ENCODE results near the gene SPATA2L. TPM values are rescaled to one million over a fixed set of nuclear protein-coding genes. Genes with fewer than 3 reads are reported as not detected.

SPATA2L gene
- polyA plus RNA-seq, 1 donor (not counting 4 experiments of a cell fraction or from before 2014, with no cell fraction given), result 1.7 TPM

GRCh38 chr16:89741342-89742014, 40.0 kb upstream of the SPATA2L start:
- Histone ChIP-seq H3K4me2 (ENCODE audit: control insufficient read depth, extremely low read depth, insufficient read depth, low read depth, low read length) (no peak overlapping the region), H3K9me1 (ENCODE audit: control insufficient read depth, extremely low read depth, insufficient read depth, low read length) (no peaks in the 10 kb centered on the region), H3K4me3 (ENCODE audit: control insufficient read depth in 2 of 3, extremely low read depth in 1 of 3, insufficient read depth in 2 of 3, low read depth in 1 of 3, low read length in 3 of 3) (no peak overlapping the region), H4K20me1 (ENCODE audit: control insufficient read depth, extremely low read depth, insufficient read depth, low read length) (peaks cover 2% of the 10 kb centered on the region), H2AFZ (ENCODE audit: control insufficient read depth, low read length) (no peak overlapping the region), H3K9me3 (ENCODE audit: control insufficient read depth, low read depth, low read length) (no peaks in the 10 kb centered on the region), H3K4me1 (ENCODE audit: control insufficient read depth, extremely low read depth, insufficient read depth, low read length) (no peaks in the 10 kb centered on the region), H3K27me3 (ENCODE audit: control insufficient read depth, extremely low read depth, insufficient read depth, low read length) (no peaks in the 10 kb centered on the region), H3K79me2 (ENCODE audit: control insufficient read depth, insufficient read depth, low read length) (no peaks in the 10 kb centered on the region), H3K36me3 (ENCODE audit: control insufficient read depth in 2 of 2, extremely low read depth in 1 of 2, insufficient read depth in 2 of 2, low read length in 2 of 2) (peaks cover 34 to 41% of the 10 kb centered on the region in 2 experiments), H3K9ac (ENCODE audit: control insufficient read depth, extremely low read depth, insufficient read depth, low read length) (no peak overlapping the region), H3K27ac (ENCODE audit: control insufficient read depth, insufficient read depth, low read length) (no peak overlapping the region)
- DNase-seq (ENCODE audit: low read depth, low spot score) (no peak), FAIRE-seq (no peak)
- dilution Hi-C loops (cut with MboI; ENCODE audit: extremely low pct_ligation_motif_present, low sequenced_read_pairs), result no loop called here
- no peak for TF ChIP-seq CTCF (optimal IDR thresholded peaks at IDR 0.05 in 1 of 3, IDR thresholded peaks at IDR 0.05 in 1 of 3, conservative IDR thresholded peaks at IDR 0.05 in 1 of 3; ENCODE audit: extremely low read depth in 1 of 3, insufficient read depth in 2 of 3, low read length in 3 of 3)
- TF ChIP-seq EZH2 (IDR thresholded peaks at IDR 0.05; ENCODE audit: low read length), result no peak

- H3K79me2 ChIP-seq (ENCODE audit: control insufficient read depth, insufficient read depth, low read length), result peaks cover 2% of the 10 kb centered on the region
- no peak overlapping the region for H3K27ac ChIP-seq (ENCODE audit: control insufficient read depth, insufficient read depth, low read length)
- H3K9me3 ChIP-seq (ENCODE audit: control insufficient read depth, low read depth, low read length), result no peaks in the 10 kb centered on the region
- no peak overlapping the region for H3K4me2 ChIP-seq (ENCODE audit: control insufficient read depth, extremely low read depth, insufficient read depth, low read depth, low read length)
- no peak overlapping the region for H3K9ac ChIP-seq (ENCODE audit: control insufficient read depth, extremely low read depth, insufficient read depth, low read length)
- H4K20me1 ChIP-seq (ENCODE audit: control insufficient read depth, extremely low read depth, insufficient read depth, low read length), result peaks cover 2% of the 10 kb centered on the region
- H3K4me3 ChIP-seq (ENCODE audit: control insufficient read depth in 2 of 3, extremely low read depth in 1 of 3, insufficient read depth in 2 of 3, low read depth in 1 of 3, low read length in 3 of 3), result no peak overlapping the region
- H3K36me3 ChIP-seq (ENCODE audit: control insufficient read depth in 2 of 2, extremely low read depth in 1 of 2, insufficient read depth in 2 of 2, low read length in 2 of 2), result peaks cover 43 to 47% of the 10 kb centered on the region in 2 experiments
- H3K9me1 ChIP-seq (ENCODE audit: control insufficient read depth, extremely low read depth, insufficient read depth, low read length), result no peaks in the 10 kb centered on the region
- no peaks in the 10 kb centered on the region for H3K4me1 ChIP-seq (ENCODE audit: control insufficient read depth, extremely low read depth, insufficient read depth, low read length)
- DNase-seq (ENCODE audit: low read depth, low spot score) (no peak), FAIRE-seq (no peak)
- no peaks in the 10 kb centered on the region for H3K27me3 ChIP-seq (ENCODE audit: control insufficient read depth, extremely low read depth, insufficient read depth, low read length)
- TF ChIP-seq EZH2 (IDR thresholded peaks at IDR 0.05; ENCODE audit: low read length), result no peak
- no peak for TF ChIP-seq CTCF (optimal IDR thresholded peaks at IDR 0.05 in 1 of 3, IDR thresholded peaks at IDR 0.05 in 1 of 3, conservative IDR thresholded peaks at IDR 0.05 in 1 of 3; ENCODE audit: extremely low read depth in 1 of 3, insufficient read depth in 2 of 3, low read length in 3 of 3)
- dilution Hi-C loops (cut with MboI; ENCODE audit: extremely low pct_ligation_motif_present, low sequenced_read_pairs), result no loop called here
- no peak overlapping the region for H2AFZ ChIP-seq (ENCODE audit: control insufficient read depth, low read length)
Measured at GRCh38 chr16:89739383-89739782, 37.9 kb upstream of the SPATA2L start.
